Measurements from ENCODE around the gene ZNF367.

DNA sequence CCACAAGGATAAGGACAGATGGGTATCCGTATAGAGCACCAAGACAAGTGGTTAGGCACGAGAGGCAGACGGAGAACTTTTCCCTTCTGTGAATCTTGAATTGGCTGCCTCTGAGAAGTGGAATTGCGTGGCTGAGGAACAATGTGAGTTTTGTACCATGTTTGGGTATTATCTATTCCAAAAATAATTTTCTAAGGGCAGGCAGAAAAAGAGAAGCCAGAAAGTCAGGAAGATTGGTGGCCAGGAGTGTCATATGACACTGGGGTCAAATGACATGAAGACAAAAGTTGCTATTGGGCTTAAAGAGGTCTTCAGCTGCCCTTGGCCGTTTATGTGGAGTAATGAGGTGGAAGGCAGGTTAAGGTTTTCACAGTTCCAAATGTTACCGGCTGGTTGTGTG is 46.3 kb upstream of the ZNF367 start:
- TF ChIP-seq, protein P1, sequence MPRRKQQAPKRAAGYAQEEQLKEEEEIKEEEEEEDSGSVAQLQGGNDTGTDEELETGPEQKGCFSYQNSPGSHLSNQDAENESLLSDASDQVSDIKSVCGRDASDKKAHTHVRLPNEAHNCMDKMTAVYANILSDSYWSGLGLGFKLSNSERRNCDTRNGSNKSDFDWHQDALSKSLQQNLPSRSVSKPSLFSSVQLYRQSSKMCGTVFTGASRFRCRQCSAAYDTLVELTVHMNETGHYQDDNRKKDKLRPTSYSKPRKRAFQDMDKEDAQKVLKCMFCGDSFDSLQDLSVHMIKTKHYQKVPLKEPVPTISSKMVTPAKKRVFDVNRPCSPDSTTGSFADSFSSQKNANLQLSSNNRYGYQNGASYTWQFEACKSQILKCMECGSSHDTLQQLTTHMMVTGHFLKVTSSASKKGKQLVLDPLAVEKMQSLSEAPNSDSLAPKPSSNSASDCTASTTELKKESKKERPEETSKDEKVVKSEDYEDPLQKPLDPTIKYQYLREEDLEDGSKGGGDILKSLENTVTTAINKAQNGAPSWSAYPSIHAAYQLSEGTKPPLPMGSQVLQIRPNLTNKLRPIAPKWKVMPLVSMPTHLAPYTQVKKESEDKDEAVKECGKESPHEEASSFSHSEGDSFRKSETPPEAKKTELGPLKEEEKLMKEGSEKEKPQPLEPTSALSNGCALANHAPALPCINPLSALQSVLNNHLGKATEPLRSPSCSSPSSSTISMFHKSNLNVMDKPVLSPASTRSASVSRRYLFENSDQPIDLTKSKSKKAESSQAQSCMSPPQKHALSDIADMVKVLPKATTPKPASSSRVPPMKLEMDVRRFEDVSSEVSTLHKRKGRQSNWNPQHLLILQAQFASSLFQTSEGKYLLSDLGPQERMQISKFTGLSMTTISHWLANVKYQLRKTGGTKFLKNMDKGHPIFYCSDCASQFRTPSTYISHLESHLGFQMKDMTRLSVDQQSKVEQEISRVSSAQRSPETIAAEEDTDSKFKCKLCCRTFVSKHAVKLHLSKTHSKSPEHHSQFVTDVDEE (CRISPR knock-in tag; IDR thresholded peaks at IDR 0.05), result no peak
- TF ChIP-seq SNAI2 (CRISPR knock-in tag; IDR thresholded peaks at IDR 0.05) (no peak), TOX (CRISPR knock-in tag; IDR thresholded peaks at IDR 0.05; ENCODE audit: borderline replicate concordance) (no peak), ISL1 (CRISPR knock-in tag; IDR thresholded peaks at IDR 0.05) (no peak), ZNF8 (CRISPR knock-in tag; IDR thresholded peaks at IDR 0.05) (no peak)

Measured in SK-N-SH treated with all-trans-retinoic acid at 6 μM for 48 hours (cell line).